ENCODE results near the gene EDA.

GRCh38 chrX:70001708-70002341 lies 385.9 kb downstream of the EDA start:
- TF ChIP-seq CTCF (IDR thresholded peaks at IDR 0.05) (no peak), POLR2AphosphoS5 (IDR thresholded peaks at IDR 0.05; ENCODE audit: low read depth, low read length) (no peak), SIN3A (IDR thresholded peaks at IDR 0.05; ENCODE audit: borderline replicate concordance, insufficient read depth, low read depth, low read length) (no peak), TCF7L2 (IDR thresholded peaks at IDR 0.05; ENCODE audit: low read depth, low read length) (no peak)

All from Panc1 (cell line).